SKM-1 (cell line): ENCODE results near the gene ZEB1.
"Not testable (repeated sequence)": the region's sequence is repeated elsewhere in the genome, so short reads cannot be mapped to it uniquely, and the experiment has no call there.

Source experiments
- DNase-seq: peaks from one replicate; lab custom pipeline; 2025; ENCODE audit not compliant: unreplicated experiment; lab: John Stamatoyannopoulos, UW

ZEB1 gene

GRCh38 chr10:31413325-31413724, 94.3 kb downstream of the ZEB1 start:
- no peak for DNase-seq

- no peak for DNase-seq
Measured at GRCh38 chr10:31418481-31418880, 99.5 kb downstream of the ZEB1 start.

DNA sequence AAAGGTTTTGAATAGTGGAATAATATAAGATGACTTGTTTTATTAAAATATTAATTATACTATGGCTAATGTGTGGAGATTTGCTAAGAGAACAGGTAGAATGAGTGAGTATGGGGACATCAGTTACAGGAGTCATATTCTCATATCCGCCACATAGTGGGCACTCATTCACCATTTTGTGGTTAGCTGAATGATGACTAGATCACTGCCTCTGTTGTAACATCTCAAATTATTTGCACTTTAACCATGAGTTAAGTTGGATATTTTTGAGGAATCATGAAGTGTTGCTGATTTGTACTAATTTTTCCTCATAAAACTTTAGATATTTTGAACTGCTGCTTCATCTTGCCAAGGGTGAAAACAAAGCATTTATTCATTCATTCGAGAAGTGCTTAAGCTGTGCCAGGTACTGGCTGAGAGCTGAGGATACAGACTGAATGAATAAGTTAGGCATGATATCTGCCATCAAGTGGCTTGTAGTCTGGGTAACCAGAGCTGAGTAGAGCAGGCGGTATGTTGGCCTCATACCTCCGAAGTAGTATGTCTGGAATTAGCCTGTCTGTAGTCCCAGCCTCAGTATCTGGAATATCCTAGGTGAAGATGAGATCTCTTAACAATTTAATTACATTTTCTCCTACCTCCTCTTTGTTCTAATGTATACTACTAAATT, 100.5 kb downstream of the ZEB1 start:
- DNase-seq = no peak

GRCh38 chr10:31421322-31421721, 102.3 kb downstream of the ZEB1 start:
- no peak for DNase-seq

GRCh38 chr10:31422634-31423033, 103.6 kb downstream of the ZEB1 start:
- DNase-seq = no peak

DNA sequence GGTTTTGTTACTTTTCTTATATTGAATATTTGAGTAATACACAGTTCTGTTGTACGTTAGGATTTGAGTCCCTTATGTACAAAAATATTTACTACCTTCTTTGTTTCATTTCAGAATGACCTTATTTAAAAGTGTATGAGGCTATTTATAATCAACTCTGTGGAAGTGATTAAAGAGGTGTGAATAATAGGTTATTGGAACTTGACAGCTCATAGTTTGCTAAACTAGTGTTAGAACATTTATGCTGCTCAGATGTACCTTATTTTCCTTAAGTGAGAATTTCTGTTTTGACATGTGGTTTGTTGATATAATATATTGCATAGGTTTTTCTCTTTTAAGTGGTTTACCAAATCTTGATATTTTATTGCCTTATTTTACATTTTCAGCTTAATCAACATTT, 105.5 kb downstream of the ZEB1 start:
- DNase-seq = no peak

GRCh38 chr10:31426401-31426800, 107.4 kb downstream of the ZEB1 start:
- no peak for DNase-seq

GRCh38 chr10:31427334-31427733, 108.3 kb downstream of the ZEB1 start:
- not testable (repeated sequence) for DNase-seq

- not testable (repeated sequence) for DNase-seq
Measured at GRCh38 chr10:31428499-31428898, 109.5 kb downstream of the ZEB1 start.

GRCh38 chr10:31431021-31431420, 112.0 kb downstream of the ZEB1 start:
- no peak for DNase-seq

GRCh38 chr10:31437959-31438358, 118.9 kb downstream of the ZEB1 start:
- no peak for DNase-seq

DNA sequence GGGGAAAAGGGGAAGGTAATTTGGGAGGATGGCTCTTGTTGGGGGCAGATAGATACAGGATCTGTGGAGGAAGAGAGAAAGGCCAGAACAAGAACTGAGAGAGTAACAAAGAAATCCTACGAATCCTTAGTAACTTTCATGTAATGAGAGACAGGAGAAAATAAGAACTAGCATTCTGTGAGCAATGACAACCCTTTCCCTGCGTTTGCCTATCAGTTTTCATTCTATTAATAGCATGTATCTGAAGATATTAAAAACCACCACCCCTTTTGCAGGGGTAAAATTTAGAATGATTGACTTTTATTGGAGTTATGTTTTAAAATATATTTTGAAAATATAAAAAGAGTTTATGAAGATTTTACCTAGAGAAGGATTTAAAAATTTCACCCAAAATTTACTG, 132.8 kb downstream of the ZEB1 start:
- DNase-seq = no peak

DNA sequence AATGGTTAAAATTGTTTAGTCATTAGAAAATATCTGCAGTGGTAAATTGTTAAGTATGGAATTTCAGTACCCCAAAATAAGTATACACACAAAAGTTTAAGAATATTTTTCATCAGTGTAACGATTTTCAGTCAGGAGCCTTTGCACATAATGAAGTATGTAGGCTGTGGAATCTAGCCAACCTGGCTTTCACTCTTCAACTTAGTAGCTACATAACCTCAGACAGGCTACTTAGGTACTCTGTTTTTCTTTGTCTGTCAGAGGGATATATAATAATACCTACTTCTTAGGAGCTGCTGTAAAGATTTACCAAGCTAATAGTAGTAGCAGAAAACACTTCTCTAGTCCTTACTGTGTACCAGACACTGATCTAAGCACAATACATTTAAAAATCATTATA, 137.5 kb downstream of the ZEB1 start:
- DNase-seq = no peak

- DNase-seq = no peak
Measured at GRCh38 chr10:31457858-31458257, 138.8 kb downstream of the ZEB1 start.

DNA sequence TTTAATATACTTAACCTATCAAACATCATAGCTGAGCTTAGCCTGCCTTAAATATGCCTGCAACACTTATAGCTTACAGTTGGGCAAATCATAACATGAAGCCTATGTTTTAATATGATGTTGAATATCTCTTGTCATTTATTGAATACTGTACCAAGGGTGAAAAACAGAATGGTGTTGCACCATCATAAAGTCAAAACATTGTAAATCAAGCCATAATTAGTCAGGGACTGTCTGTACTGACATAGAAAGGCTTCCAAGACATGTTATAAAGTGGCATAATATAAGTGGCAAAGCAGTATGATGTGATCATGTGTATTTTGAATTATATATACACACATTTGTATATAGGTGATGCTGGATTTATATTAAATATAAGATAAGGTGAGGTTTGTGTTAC, 140.0 kb downstream of the ZEB1 start:
- DNase-seq = no peak

DNA sequence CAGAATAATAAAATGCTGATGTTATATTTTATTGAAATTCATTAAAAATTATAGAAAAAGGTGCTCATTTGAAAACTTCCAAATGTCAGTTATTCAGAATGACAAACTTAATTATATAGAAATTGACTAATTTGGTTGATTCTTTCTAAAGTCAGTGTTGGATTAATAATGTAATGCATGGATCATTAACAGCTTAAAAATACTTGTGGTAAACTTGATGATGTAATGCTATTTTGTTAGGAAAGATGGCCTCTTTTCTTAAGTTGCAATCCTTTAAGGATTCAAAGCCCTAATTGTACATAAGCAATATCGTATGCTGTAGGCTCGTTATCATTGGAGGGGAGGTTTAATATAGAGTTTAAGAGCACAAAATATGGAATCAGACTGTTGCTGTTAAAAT, 141.2 kb downstream of the ZEB1 start:
- DNase-seq = no peak

DNA sequence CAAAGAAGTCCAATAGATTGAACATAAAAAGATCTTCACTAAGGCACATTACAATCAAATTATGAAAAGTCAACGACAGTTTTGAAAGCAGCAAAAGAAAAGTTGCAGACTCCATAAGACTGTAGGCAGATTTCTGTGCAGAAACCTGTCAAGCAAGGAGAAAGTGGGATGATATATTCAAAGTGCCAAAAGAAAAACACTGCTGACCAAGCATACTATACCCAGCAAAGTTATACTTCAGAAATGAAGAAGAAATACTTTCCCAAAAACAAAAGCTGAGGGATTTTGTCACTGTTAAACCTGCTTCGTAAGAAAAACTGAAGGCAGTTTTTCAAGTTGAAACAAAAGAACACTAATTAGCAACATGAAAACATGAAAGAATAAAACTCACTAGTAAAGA, 145.5 kb downstream of the ZEB1 start:
- no peak for DNase-seq

GRCh38 chr10:31466313-31466712, 147.3 kb downstream of the ZEB1 start:
- no peak for DNase-seq

GRCh38 chr10:31467791-31468535, 148.9 kb downstream of the ZEB1 start:
- no peak for DNase-seq

- DNase-seq = no peak
Measured at GRCh38 chr10:31468536-31468859, 149.5 kb downstream of the ZEB1 start.

- no peak for DNase-seq
Measured at GRCh38 chr10:31475519-31475918, 156.5 kb downstream of the ZEB1 start.

GRCh38 chr10:31476088-31476487, 157.1 kb downstream of the ZEB1 start:
- DNase-seq = no peak

GRCh38 chr10:31477584-31477983, 158.6 kb downstream of the ZEB1 start:
- no peak for DNase-seq
